ENCODE measurements around the gene MPV17. TPM values are rescaled to one million over a fixed set of nuclear protein-coding genes. Genes with fewer than 3 reads are reported as not detected.
"Not testable (repeated sequence)": the region's sequence is repeated elsewhere in the genome, so short reads cannot be mapped to it uniquely, and the experiment has no call there.

The MPV17 gene
- total RNA-seq, 1 donor from 2014 or later: 34.6 TPM

GRCh38 chr2:27298391-27299080, 24.4 kb downstream of the MPV17 start:
- DNase-seq: no peak

- no peak for DNase-seq
Measured at GRCh38 chr2:27297195-27297594, 25.7 kb downstream of the MPV17 start.

GRCh38 chr2:27296481-27296880, 26.4 kb downstream of the MPV17 start:
- DNase-seq: no peak

GRCh38 chr2:27294928-27295327, 28.0 kb downstream of the MPV17 start:
- DNase-seq: no peak

GRCh38 chr2:27291865-27292264, 31.0 kb downstream of the MPV17 start:
- no peak for DNase-seq

GRCh38 chr2:27290549-27290948, 32.3 kb downstream of the MPV17 start:
- DNase-seq: no peak

- DNase-seq: no peak
Measured at GRCh38 chr2:27288610-27289009, 34.3 kb downstream of the MPV17 start.

GRCh38 chr2:27285481-27285880, 37.4 kb downstream of the MPV17 start:
- no peak for DNase-seq

- DNase-seq: no peak
Measured at GRCh38 chr2:27284996-27285395, 37.9 kb downstream of the MPV17 start.

- peak; percentile 32 for DNase-seq
Measured at GRCh38 chr2:27282892-27283291, 40.0 kb downstream of the MPV17 start.

GRCh38 chr2:27281855-27282559, 40.9 kb downstream of the MPV17 start, which contains the start of gene TRIM54:
Gene TRIM54 (plus strand): TSS chr2:27282429. CDS start chr2:27282732, 303 bp downstream.
- DNase-seq: peak; percentile 75

- no peak for DNase-seq
Measured at GRCh38 chr2:27281442-27281841, 41.5 kb downstream of the MPV17 start.

GRCh38 chr2:27280826-27281225, 42.1 kb downstream of the MPV17 start:
- DNase-seq: no peak

GRCh38 chr2:27278010-27278409, 44.9 kb downstream of the MPV17 start:
- DNase-seq: no peak

- no peak for DNase-seq
Measured at GRCh38 chr2:27275211-27276150, 47.4 kb downstream of the MPV17 start, which contains the start of gene DNAJC5G. Gene DNAJC5G (plus strand): TSS chr2:27275433. CDS start chr2:27276729, 1,296 bp downstream.

- not testable (repeated sequence) for DNase-seq
Measured at GRCh38 chr2:27272537-27273522, 50.1 kb downstream of the MPV17 start.

GRCh38 chr2:27271631-27272340, 51.1 kb downstream of the MPV17 start:
- no peak for DNase-seq

GRCh38 chr2:27270670-27271069, 52.2 kb downstream of the MPV17 start:
- no peak for DNase-seq

- no peak for DNase-seq
Measured at GRCh38 chr2:27270131-27270530, 52.8 kb downstream of the MPV17 start.

GRCh38 chr2:27268296-27268695, 54.6 kb downstream of the MPV17 start:
- DNase-seq: not testable (repeated sequence)

GRCh38 chr2:27265536-27265870, 57.4 kb downstream of the MPV17 start:
- DNase-seq: no peak

All from tongue (tissue), 2 donors.